ENCODE data around the gene TRMT5. TPM values are rescaled to one million over a fixed set of nuclear protein-coding genes. Genes with fewer than 3 reads are reported as not detected.

TRMT5 gene
- total and polyA plus RNA-seq, 2 of the 4 experiments (the other 2 are of a cell fraction): 5.0 to 10.4 TPM

DNA sequence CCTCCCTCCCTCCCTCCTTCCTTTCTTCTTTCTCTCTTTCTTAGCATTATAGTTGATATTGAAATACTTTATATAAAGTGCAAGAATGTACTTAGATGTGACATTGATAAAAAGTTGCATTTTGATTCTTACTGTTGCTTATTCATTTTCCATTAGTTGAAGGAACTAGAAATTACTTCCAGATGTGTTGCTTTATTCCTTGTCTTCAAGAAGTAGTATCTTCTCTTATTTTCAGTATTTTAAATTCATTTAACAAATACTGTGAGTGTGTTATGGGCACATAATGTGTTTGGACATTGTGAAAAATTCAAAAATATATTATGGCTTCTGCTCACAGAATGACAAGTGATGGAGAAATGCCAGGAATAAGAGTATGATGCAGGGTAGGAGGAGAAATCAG is 45.6 kb downstream of the TRMT5 start:
- no peak overlapping the region for H4K91ac ChIP-seq (ENCODE audit: insufficient read depth, low read depth, low read length)
- no peak overlapping the region for H4K5ac ChIP-seq (ENCODE audit: low read depth, low read length)
- no peak for DNase-seq
- ChIA-PET CTCF (no interaction called here), POLR2A (ENCODE audit: unreplicated experiment) (no interaction called here)
- no peak overlapping the region for H3K4ac ChIP-seq (ENCODE audit: low read depth, low read length)
- H3K23ac ChIP-seq (ENCODE audit: low read depth, low read length): no peak overlapping the region
- H3K4me2 ChIP-seq (ENCODE audit: low read depth, low read length): no peak overlapping the region
- H3K14ac ChIP-seq (replicated peaks; ENCODE audit: low read depth, low read length): no peak overlapping the region
- 0 out of 2 replicates have a peak, but pooled peaks cover 2% of the 10 kb centered on the region for H3K4me1 ChIP-seq (ENCODE audit: control insufficient read depth, insufficient read depth, low read length)
- no peak overlapping the region for H2BK15ac ChIP-seq (ENCODE audit: low read depth, low read length)
- H3K27me3 ChIP-seq (ENCODE audit: control insufficient read depth, insufficient read depth, low read length): no peaks in the 10 kb centered on the region
- no peaks in the 10 kb centered on the region for H3K9me1 ChIP-seq (ENCODE audit: insufficient read depth, low read length)
- ATAC-seq (ENCODE audit: low read depth): no peak
- H3K56ac ChIP-seq (ENCODE audit: extremely low read depth, insufficient read depth, low read length): no peak overlapping the region
- H3K79me1 ChIP-seq (ENCODE audit: low read depth in 1 of 2, low read length in 2 of 2): peaks cover 0 to 22% of the 10 kb centered on the region in 2 experiments
- no peaks in the 10 kb centered on the region for H3K36me3 ChIP-seq (ENCODE audit: control insufficient read depth, insufficient read depth, low read length)
- no peaks in the 10 kb centered on the region for H3K9me3 ChIP-seq (ENCODE audit: control insufficient read depth, insufficient read depth, low read length)
- TF ChIP-seq RCOR1 (IDR thresholded peaks at IDR 0.05; ENCODE audit: insufficient replicate concordance, low read length): no peak
- no peak for TF ChIP-seq POLR2A (IDR thresholded peaks at IDR 0.05; ENCODE audit: low read depth, low read length)
- no peak for TF ChIP-seq CEBPB (IDR thresholded peaks at IDR 0.05; ENCODE audit: low read depth, low read length)
- TF ChIP-seq, protein P1, sequence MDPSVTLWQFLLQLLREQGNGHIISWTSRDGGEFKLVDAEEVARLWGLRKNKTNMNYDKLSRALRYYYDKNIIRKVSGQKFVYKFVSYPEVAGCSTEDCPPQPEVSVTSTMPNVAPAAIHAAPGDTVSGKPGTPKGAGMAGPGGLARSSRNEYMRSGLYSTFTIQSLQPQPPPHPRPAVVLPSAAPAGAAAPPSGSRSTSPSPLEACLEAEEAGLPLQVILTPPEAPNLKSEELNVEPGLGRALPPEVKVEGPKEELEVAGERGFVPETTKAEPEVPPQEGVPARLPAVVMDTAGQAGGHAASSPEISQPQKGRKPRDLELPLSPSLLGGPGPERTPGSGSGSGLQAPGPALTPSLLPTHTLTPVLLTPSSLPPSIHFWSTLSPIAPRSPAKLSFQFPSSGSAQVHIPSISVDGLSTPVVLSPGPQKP (IDR thresholded peaks at IDR 0.05; ENCODE audit: borderline replicate concordance, low read depth, low read length): no peak
- TF ChIP-seq, protein P2, sequence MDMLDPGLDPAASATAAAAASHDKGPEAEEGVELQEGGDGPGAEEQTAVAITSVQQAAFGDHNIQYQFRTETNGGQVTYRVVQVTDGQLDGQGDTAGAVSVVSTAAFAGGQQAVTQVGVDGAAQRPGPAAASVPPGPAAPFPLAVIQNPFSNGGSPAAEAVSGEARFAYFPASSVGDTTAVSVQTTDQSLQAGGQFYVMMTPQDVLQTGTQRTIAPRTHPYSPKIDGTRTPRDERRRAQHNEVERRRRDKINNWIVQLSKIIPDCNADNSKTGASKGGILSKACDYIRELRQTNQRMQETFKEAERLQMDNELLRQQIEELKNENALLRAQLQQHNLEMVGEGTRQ (IDR thresholded peaks at IDR 0.05; ENCODE audit: low read depth, low read length): no peak
- TF ChIP-seq, protein P3, sequence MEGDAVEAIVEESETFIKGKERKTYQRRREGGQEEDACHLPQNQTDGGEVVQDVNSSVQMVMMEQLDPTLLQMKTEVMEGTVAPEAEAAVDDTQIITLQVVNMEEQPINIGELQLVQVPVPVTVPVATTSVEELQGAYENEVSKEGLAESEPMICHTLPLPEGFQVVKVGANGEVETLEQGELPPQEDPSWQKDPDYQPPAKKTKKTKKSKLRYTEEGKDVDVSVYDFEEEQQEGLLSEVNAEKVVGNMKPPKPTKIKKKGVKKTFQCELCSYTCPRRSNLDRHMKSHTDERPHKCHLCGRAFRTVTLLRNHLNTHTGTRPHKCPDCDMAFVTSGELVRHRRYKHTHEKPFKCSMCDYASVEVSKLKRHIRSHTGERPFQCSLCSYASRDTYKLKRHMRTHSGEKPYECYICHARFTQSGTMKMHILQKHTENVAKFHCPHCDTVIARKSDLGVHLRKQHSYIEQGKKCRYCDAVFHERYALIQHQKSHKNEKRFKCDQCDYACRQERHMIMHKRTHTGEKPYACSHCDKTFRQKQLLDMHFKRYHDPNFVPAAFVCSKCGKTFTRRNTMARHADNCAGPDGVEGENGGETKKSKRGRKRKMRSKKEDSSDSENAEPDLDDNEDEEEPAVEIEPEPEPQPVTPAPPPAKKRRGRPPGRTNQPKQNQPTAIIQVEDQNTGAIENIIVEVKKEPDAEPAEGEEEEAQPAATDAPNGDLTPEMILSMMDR (conservative IDR thresholded peaks at IDR 0.05; ENCODE audit: low read depth, low read length): no peak
- no peak for TF ChIP-seq CHD1 (IDR thresholded peaks at IDR 0.05; ENCODE audit: low read depth, low read length)
- TF ChIP-seq BHLHE40 (IDR thresholded peaks at IDR 0.05; ENCODE audit: low read depth, low read length): no peak
- no peak for TF ChIP-seq RFX5 (IDR thresholded peaks at IDR 0.05; ENCODE audit: low read depth, low read length)
- TF ChIP-seq MAFK (IDR thresholded peaks at IDR 0.05; ENCODE audit: low read depth, low read length): no peak
- TF ChIP-seq FOS (IDR thresholded peaks at IDR 0.05; ENCODE audit: low read depth, low read length): no peak
- TF ChIP-seq SMC3 (IDR thresholded peaks at IDR 0.05; ENCODE audit: low read depth, low read length): no peak
- no peak for TF ChIP-seq MAZ (IDR thresholded peaks at IDR 0.05; ENCODE audit: borderline replicate concordance, low read depth, low read length)
- BruUV-seq (replicated peaks): no TSS peak
- intact Hi-C loops (cut with micrococcal nuclease): no loop called here
- H4K8ac ChIP-seq (ENCODE audit: low read depth in 2 of 2, low read length in 2 of 2): no peak overlapping the region
- H3K18ac ChIP-seq (ENCODE audit: low read depth, low read length): no peak overlapping the region
- in situ Hi-C loops (cut with MboI; ENCODE audit: low sequenced_read_pairs): no loop called here
- H2BK20ac ChIP-seq (ENCODE audit: low read depth, low read length): no peak overlapping the region
- dilution Hi-C loops (cut with HindIII; ENCODE audit: low sequenced_read_pairs, unreplicated experiment): no loop called here
- H2BK120ac ChIP-seq (ENCODE audit: low read depth, low read length): no peak overlapping the region
- H2AK9ac ChIP-seq (replicated peaks; ENCODE audit: low read depth, low read length, poor library complexity): no peak overlapping the region
- H3K9ac ChIP-seq (ENCODE audit: low read depth, low read length): no peak overlapping the region
- H3K27ac ChIP-seq (ENCODE audit: insufficient read depth, low read length): no peak overlapping the region
- peaks cover 8% of the 10 kb centered on the region; the same call in 1 of the 2 replicates for H4K20me1 ChIP-seq (ENCODE audit: insufficient read depth, low read length)
- H3K4me3 ChIP-seq (ENCODE audit: insufficient read depth, low read depth, low read length): no peak overlapping the region
- no peak overlapping the region for H2BK5ac ChIP-seq (ENCODE audit: low read depth, low read length, poor library complexity, severe bottlenecking)
- H2AFZ ChIP-seq (replicated peaks; ENCODE audit: low read length, poor library complexity): no peak overlapping the region
- no peak overlapping the region for H2AK5ac ChIP-seq (ENCODE audit: low read depth, low read length)

All from IMR-90 (cell line).